Neural progenitor cell (in vitro differentiated cells): ENCODE data around the gene GPR39. TPM values are rescaled to one million over a fixed set of nuclear protein-coding genes. Genes with fewer than 3 reads are reported as not detected.

ENCODE experiments used
- DNase-seq: peaks from one replicate; pipeline ENCODE4 v3.0.0-alpha.2; 2016; ENCODE audit warnings: low spot score
- H2AFZ ChIP-seq: fragments of 200-600 bp; sonication (generic); replicated peaks from 2 replicates; pipeline ENCODE4 v1.6.1; 2016; ENCODE audit warnings: antibody characterized with exemption
- H3F3A ChIP-seq: fragments of 200-600 bp; sonication (generic); 2 replicates; pipeline ENCODE4 v1.6.1; 2016; ENCODE audit warnings: antibody characterized with exemption, low read depth
- H3K27ac ChIP-seq: fragments of 200-600 bp; sonication (generic); 2 replicates; pipeline ENCODE4 v1.5.1; 2016; ENCODE audit warnings: mild to moderate bottlenecking
- H3K27me3 ChIP-seq: fragments of 200-600 bp; sonication (generic); 2 replicates; pipeline ENCODE4 v1.6.1; 2016; ENCODE audit warnings: mild to moderate bottlenecking, moderate library complexity
- H3K36me3 ChIP-seq: fragments of 200-600 bp; sonication (generic); 2 replicates; pipeline ENCODE4 v1.5.1; 2016
- H3K4me1 ChIP-seq: fragments of 200-600 bp; sonication (generic); 2 replicates; pipeline ENCODE4 v1.6.1; 2016; ENCODE audit warnings: mixed run types
- H3K4me2 ChIP-seq: fragments of 200-600 bp; sonication (generic); 2 replicates; pipeline ENCODE4 v1.6.1; 2016
- H3K4me3 ChIP-seq: fragments of 200-600 bp; sonication (generic); 2 replicates; pipeline ENCODE4 v1.5.1; 2016
- H3K79me2 ChIP-seq: fragments of 200-600 bp; sonication (generic); 2 replicates; pipeline ENCODE4 v1.6.1; 2016; ENCODE audit warnings: low read depth
- H3K9ac ChIP-seq: fragments of 200-600 bp; sonication (generic); 2 replicates; pipeline ENCODE4 v1.6.1; 2016
- H3K9me3 ChIP-seq: fragments of 200-600 bp; sonication (generic); 2 replicates; pipeline ENCODE4 v1.5.1; 2016; ENCODE audit warnings: low read depth
- H4K20me1 ChIP-seq: fragments of 200-600 bp; sonication (generic); 2 replicates; pipeline ENCODE4 v1.6.1; 2016; ENCODE audit warnings: low read depth
- H3K27ac Mint-ChIP-seq: 3 replicates; pipeline ENCODE4 v1.8.0; 2021; ENCODE audit warnings: mixed read lengths
- H3K27me3 Mint-ChIP-seq: 2 replicates; pipeline ENCODE4 v1.8.0; 2022; ENCODE audit warnings: low read depth, mild to moderate bottlenecking, inconsistent platforms, moderate library complexity, mixed read lengths; ENCODE audit not compliant: insufficient read depth
- H3K36me3 Mint-ChIP-seq: 3 replicates; pipeline ENCODE4 v1.8.0; 2021; ENCODE audit warnings: mixed read lengths
- H3K4me1 Mint-ChIP-seq: 3 replicates; pipeline ENCODE4 v1.8.0; 2021; ENCODE audit warnings: mixed read lengths
- H3K4me3 Mint-ChIP-seq: 3 replicates; pipeline ENCODE4 v1.8.0; 2021; ENCODE audit warnings: mild to moderate bottlenecking, moderate library complexity, mixed read lengths
- H3K9me3 Mint-ChIP-seq: 3 replicates; pipeline ENCODE4 v1.8.0; 2020; ENCODE audit warnings: mixed read lengths
- EZH2 ChIP-seq: fragments of 200-600 bp; sonication (generic); IDR thresholded peaks from 2 replicates; pipeline ENCODE4 v1.6.1; 2017; ENCODE audit warnings: antibody characterized with exemption, mild to moderate bottlenecking, moderate library complexity
- EZH2phosphoT487 ChIP-seq: fragments of 200-600 bp; sonication (generic); IDR thresholded peaks from 2 replicates; pipeline ENCODE4 v1.6.1; 2017; ENCODE audit warnings: antibody characterized with exemption
- total RNA-seq: library from RNA; depleted of rRNA; stranded (reverse); fragments of >200 nt; gene quantifications from 2 replicates; pipeline ENCODE4 v1.2.3, GENCODE V29; 2015; ENCODE audit warnings: low replicate concordance
- TF ChIP-seq, protein P1 (sequence below): fragments of 200-600 bp; sonication (generic); IDR thresholded peaks from 2 replicates; pipeline ENCODE4 v1.5.1; 2017; ENCODE audit warnings: antibody characterized with exemption, mild to moderate bottlenecking

The GPR39 gene
- total RNA-seq, 1 donor from 2014 or later: 0.28 TPM

DNA sequence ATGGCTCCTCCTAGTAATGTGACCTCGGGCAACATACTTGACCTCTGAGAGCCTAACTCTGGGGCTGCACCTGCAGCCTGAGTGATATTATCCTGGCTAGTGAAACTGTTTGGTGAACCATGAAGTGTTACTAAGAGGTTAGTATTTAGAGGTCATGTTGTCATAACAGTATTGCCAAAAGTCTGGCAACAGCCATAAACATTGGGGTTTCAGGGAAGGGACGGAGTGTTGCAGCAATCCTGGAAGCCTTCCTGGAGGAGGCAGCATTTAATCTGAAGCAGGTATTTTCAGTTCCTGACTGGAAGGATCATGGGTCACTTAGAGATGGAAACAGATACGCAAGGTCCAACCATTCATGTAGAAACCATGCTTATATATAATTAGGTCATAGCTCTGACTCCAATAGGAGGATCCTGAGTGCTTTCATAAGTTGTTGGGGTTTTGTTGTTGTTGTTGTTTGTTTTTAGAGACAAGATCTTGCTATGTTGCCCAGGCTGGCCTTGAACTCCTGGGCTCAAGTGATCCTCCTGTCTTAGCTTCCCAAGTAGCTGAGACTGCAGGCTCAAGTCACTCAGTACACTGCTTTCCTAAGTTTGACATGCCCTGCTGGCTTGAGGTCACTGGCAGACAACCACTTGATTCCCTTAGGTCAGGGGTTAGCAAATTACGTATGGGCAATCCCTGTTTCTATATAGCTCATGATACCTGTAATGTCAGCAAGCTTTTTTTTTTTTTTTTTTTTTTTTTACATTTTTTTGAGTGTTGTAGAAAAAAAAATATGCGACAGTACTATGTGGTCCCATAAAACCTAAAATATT lies 21.5 kb downstream of the GPR39 start:
- no peak for DNase-seq
- no peaks in the 10 kb centered on the region for H3K9me3 Mint-ChIP-seq
- Histone ChIP-seq H3K4me2 (no peak overlapping the region), H4K20me1 (no peaks in the 10 kb centered on the region), H3K9me3 (no peaks in the 10 kb centered on the region), H3K9ac (no peak overlapping the region), H3K4me3 (no peak overlapping the region), H3K27ac (no peak overlapping the region), H3K4me1 (peaks cover 6% of the 10 kb centered on the region), H3K36me3 (no peaks in the 10 kb centered on the region), H3F3A (no peaks in the 10 kb centered on the region), H3K79me2 (no peaks in the 10 kb centered on the region), H2AFZ (no peak overlapping the region), H3K27me3 (no peaks in the 10 kb centered on the region)
- H3K36me3 Mint-ChIP-seq: no peaks in the 10 kb centered on the region
- H3K27ac Mint-ChIP-seq: no peak overlapping the region
- H3K27me3 Mint-ChIP-seq: no peaks in the 10 kb centered on the region
- TF ChIP-seq, protein P1, sequence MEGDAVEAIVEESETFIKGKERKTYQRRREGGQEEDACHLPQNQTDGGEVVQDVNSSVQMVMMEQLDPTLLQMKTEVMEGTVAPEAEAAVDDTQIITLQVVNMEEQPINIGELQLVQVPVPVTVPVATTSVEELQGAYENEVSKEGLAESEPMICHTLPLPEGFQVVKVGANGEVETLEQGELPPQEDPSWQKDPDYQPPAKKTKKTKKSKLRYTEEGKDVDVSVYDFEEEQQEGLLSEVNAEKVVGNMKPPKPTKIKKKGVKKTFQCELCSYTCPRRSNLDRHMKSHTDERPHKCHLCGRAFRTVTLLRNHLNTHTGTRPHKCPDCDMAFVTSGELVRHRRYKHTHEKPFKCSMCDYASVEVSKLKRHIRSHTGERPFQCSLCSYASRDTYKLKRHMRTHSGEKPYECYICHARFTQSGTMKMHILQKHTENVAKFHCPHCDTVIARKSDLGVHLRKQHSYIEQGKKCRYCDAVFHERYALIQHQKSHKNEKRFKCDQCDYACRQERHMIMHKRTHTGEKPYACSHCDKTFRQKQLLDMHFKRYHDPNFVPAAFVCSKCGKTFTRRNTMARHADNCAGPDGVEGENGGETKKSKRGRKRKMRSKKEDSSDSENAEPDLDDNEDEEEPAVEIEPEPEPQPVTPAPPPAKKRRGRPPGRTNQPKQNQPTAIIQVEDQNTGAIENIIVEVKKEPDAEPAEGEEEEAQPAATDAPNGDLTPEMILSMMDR: no peak
- no peak for TF ChIP-seq EZH2
- TF ChIP-seq EZH2phosphoT487: no peak
- H3K4me3 Mint-ChIP-seq: peak overlapping the region; percentile 41
- peaks cover 35% of the 10 kb centered on the region for H3K4me1 Mint-ChIP-seq

DNA sequence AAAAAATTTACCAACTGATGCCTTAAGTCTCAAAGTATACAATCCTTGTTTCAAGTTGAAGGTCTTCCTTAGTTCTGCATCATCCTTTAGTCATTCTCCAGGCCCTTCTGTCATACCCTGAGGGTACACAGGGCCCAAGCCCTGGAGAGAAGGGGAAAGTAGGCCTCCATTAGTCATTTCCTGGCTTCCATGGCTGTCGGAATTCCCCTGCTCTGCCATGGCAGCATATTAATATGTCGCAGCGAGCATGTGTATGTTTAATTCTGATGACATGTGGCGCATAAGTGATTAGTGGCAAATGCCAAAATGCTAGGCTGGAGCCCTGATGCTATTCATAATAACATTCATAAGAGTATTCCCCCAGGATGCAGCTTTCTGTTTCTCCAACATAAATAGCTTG lies 22.1 kb downstream of the GPR39 start:
- no peak overlapping the region for H3K9ac ChIP-seq

DNA sequence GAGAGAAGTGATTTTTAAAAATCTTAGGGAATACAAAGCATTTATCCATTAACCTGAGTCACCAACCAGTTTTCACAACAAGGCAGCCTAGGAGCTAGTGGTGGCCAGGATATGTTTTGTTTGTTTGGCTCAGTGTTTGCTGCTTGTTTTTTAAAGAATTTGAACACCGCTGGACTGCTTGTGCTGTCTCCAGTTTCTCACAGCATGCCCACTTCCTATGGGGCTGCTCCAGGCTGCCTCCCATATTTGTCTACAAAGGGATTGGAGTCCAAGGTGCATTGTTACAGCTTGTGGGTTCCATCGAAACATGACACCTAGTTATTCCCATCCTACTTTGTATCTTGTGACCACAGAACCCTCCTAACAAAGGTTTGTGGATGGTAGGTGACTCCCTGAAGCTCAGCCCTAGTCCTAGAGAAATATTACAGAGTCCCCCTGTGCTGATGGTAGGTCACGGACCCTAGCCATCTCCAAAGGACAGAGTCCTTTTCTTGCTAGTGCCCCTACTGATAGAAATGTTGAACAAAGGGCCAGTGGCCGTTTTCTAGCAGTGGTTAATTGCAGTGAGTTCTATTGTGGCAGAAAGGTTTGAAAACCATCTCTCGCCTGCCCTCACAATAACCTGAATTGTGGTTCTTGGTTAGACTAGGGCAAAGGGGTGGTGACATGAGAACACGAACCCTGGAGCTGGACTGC lies 23.2 kb downstream of the GPR39 start:
- Mint-ChIP-seq H3K27me3 (no peaks in the 10 kb centered on the region), H3K4me3 (no peak overlapping the region), H3K36me3 (no peaks in the 10 kb centered on the region), H3K4me1 (peaks cover 35% of the 10 kb centered on the region), H3K9me3 (no peaks in the 10 kb centered on the region), H3K27ac (peak overlapping the region; percentile 1)
- Histone ChIP-seq H3F3A (no peaks in the 10 kb centered on the region), H3K4me2 (no peak overlapping the region), H3K9ac (no peak overlapping the region), H3K36me3 (no peaks in the 10 kb centered on the region), H3K4me3 (no peak overlapping the region), H3K4me1 (peaks cover 6% of the 10 kb centered on the region), H3K79me2 (no peaks in the 10 kb centered on the region), H4K20me1 (no peaks in the 10 kb centered on the region), H3K9me3 (no peaks in the 10 kb centered on the region), H2AFZ (no peak overlapping the region), H3K27ac (no peak overlapping the region), H3K27me3 (no peaks in the 10 kb centered on the region)
- DNase-seq: peak; percentile 19
- TF ChIP-seq EZH2 (no peak), EZH2phosphoT487 (no peak)
- TF ChIP-seq, protein P1: no peak

More for the DNA sequence above, 22.1 kb downstream of the GPR39 start:
- peaks cover 6% of the 10 kb centered on the region for H3K4me1 ChIP-seq
- H3K4me2 ChIP-seq: no peak overlapping the region
- H3K27me3 Mint-ChIP-seq: no peaks in the 10 kb centered on the region
- H3F3A ChIP-seq: no peaks in the 10 kb centered on the region
- no peak overlapping the region for H3K27ac Mint-ChIP-seq
- H3K36me3 Mint-ChIP-seq: no peaks in the 10 kb centered on the region
- no peak overlapping the region for H3K4me3 Mint-ChIP-seq
- H3K9me3 Mint-ChIP-seq: no peaks in the 10 kb centered on the region
- H3K9me3 ChIP-seq: no peaks in the 10 kb centered on the region
- H2AFZ ChIP-seq: no peak overlapping the region
- H3K27ac ChIP-seq: no peak overlapping the region
- H4K20me1 ChIP-seq: no peaks in the 10 kb centered on the region
- no peak for DNase-seq
- no peak overlapping the region for H3K4me3 ChIP-seq
- peaks cover 35% of the 10 kb centered on the region for H3K4me1 Mint-ChIP-seq
- H3K79me2 ChIP-seq: no peaks in the 10 kb centered on the region
- H3K27me3 ChIP-seq: no peaks in the 10 kb centered on the region
- no peaks in the 10 kb centered on the region for H3K36me3 ChIP-seq
- TF ChIP-seq EZH2: no peak
- TF ChIP-seq, protein P1: no peak
